Left lobe of liver (tissue), 2 donors: ENCODE results near the gene NOSTRIN. TPM values are rescaled to one million over a fixed set of nuclear protein-coding genes. Genes with fewer than 3 reads are reported as not detected.

Experiments used
- ATAC-seq: fragments of 200-7000 bp; cut with Tn5 transposase; one replicate; pipeline ENCODE4 v1.9.1; 2020; ENCODE audit warnings: mild to moderate bottlenecking, moderate library complexity
- DNase-seq: peaks from one replicate; pipeline ENCODE4 v3.0.0-alpha.2; 2020; ENCODE audit warnings: low spot score
- total RNA-seq: library from RNA; stranded (reverse); gene quantifications from one replicate; pipeline ENCODE4 v1.2.1, GENCODE V29; 2021
- donor health status: DM: no; HTN: no; CAD: no; lungs with moderate emphysema.
- donor health status: DM: no; HTN: yes; CAD: no.

NOSTRIN gene
- total RNA-seq, 1 donor from 2014 or later, result 3.5 TPM

GRCh38 chr2:168814939-168815907, 12.8 kb downstream of the NOSTRIN start:
- peak; percentile 87 for ATAC-seq
- DNase-seq, result no peak

DNA sequence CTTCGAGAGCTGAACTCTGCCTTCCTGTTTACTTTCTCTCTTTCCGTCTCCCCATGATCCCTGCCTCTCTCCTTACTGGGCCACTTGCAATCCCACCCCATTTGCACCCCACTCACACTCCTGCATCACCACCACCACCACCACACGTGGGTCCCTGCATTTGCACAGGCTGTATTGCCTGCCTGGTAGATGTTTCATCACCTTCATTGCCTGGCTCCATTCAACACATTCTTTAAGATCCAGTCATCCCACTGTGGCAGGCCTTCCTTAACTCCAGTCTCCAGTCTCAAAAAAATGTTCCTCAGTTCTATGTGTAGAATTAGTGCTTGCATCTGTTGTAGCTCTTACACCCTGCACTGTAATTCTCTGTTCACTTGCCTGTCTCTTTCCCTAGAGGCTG, 13.9 kb downstream of the NOSTRIN start:
- DNase-seq (no peak), ATAC-seq (no peak)

DNA sequence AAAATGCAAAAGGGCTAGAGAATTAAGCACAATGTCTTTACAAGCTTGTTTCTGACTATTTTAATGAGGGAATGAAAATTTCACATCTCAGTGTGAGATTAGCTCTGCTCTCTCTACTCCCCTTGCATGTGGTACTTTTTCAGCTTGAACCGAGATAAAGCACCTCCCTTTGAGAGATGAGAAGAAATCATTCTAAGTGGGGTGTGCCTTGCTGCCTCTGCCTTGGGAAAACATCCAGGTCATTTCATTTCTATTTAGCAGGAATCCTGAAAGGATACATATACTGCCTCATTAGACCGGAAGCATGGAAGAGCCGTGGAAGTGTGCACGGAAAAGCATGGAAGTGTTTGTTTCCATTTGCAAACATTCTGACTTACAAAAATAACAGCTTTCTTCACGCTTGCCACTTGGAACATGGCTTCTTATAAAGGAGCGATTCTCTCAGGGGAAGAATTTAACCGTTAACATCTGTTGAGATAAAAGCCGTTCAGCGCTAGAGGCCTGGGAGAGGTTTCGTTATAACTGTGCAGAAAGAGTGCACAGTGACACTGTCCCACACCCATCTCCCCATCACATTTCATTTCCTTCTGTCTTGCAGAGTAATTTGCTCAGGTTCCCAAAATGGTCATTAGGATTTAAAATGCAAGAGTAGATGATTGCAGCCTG, 16.7 kb downstream of the NOSTRIN start:
- DNase-seq, result no peak
- ATAC-seq, result no peak

- ATAC-seq (no peak), DNase-seq (no peak)
Measured at GRCh38 chr2:168819829-168820489, 17.5 kb downstream of the NOSTRIN start.

DNA sequence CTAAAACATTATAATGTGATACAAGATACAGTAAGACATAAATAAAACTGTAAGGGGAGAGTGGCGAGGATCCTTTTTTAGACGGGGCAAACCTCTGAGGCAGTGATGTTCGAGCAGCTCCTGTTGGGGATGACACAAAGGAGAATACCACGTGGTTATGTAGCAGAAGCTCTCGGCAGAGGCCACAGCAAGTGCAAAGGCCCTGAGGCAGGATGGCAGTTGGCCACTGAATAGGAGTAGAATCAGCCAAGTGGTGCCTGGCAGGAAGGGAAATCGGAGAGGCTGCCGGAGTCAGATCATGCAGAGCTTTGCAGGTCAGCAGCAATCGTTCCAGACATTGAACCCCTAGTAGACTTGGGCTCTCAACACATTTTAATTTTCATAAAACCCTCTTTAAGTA, 19.1 kb downstream of the NOSTRIN start:
- ATAC-seq (no peak), DNase-seq (no peak)

GRCh38 chr2:168821992-168822391, 19.6 kb downstream of the NOSTRIN start:
- DNase-seq (no peak), ATAC-seq (no peak)

GRCh38 chr2:168825126-168825525, 22.7 kb downstream of the NOSTRIN start:
- ATAC-seq (no peak), DNase-seq (no peak)

DNA sequence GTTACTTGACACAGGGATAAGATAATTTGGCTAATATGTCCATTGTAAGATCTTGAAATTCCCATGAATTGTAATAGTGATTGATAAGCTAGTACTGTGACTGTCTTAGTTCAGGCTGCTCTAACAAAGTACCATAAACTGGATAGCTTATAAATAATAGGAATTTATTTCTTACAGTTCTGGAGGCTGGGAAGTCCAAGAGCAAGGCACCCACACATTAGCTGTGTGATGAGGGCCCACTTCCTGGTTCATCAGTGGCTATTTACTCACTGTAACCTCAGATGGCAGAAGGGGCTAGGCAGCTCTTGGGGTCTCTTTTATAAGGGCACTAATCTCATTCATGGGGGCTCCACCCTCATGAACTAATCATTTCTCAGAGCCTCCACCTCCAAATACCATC, 28.5 kb downstream of the NOSTRIN start:
- DNase-seq (no peak), ATAC-seq (no peak)

DNA sequence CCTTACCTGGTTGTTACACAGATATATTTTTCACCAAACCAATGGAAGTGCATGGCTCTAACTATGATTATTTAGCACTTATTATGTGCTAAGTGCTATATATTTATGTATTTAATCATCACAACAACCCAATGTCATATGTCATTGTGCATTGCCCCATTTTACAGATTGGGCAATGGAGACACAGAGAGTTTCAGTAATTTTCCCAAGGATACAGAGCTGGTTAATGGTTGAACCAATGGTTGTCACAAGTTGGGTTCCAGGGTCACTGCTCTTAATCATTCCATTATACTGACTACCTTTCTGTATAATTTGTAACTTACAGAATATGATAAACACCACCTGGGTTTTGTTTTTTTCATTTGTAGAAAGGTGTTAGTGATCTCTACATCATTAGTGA, 29.2 kb downstream of the NOSTRIN start:
- DNase-seq, result no peak
- ATAC-seq, result no peak

- DNase-seq, result no peak
- ATAC-seq, result no peak
Measured at GRCh38 chr2:168835969-168836368, 33.5 kb downstream of the NOSTRIN start.

DNA sequence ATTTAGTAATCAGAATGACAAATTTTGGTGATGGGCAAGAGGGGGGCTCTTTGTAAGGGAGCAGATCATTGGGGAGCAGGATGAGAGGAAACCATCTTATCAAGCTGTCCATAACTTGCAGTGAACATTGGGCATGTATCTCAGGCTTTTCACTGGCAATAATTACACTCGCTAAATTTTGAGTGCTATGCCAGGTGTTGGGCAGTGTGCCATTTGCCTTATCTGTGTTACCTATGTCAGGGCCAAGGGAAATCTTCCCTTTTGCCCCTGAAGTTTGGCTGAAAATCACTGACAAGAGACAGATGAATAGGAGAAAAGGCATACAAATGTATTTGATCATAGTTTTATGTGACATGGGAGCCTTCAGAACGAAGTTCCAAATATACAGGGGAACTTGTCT, 39.0 kb downstream of the NOSTRIN start:
- ATAC-seq (peak; percentile 86), DNase-seq (peak; percentile 68)

DNA sequence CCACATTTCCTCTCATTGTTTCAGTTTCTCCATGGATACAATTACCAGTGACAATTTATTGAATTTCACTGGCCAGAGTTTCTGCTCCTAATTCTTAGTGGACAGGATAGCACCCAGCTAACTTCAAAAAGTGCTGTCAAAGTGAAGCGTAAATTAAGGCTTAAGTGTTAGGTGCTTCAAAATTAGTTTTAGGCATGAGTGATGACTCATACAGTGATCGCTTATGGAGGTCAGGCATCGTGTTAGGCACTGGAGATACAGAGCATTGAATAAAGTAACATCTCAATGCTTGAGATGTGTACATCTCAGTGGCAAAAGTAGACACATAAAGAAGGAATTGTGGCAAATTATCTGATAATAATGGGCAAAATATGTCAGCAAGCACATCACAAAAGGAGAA, 40.8 kb downstream of the NOSTRIN start:
- no peak for DNase-seq
- no peak for ATAC-seq

- no peak for DNase-seq
- no peak for ATAC-seq
Measured at GRCh38 chr2:168848225-168848624, 45.8 kb downstream of the NOSTRIN start.

- DNase-seq (peak; percentile 77), ATAC-seq (peak; percentile 98)
Measured at GRCh38 chr2:168849610-168850009, 47.2 kb downstream of the NOSTRIN start.

DNA sequence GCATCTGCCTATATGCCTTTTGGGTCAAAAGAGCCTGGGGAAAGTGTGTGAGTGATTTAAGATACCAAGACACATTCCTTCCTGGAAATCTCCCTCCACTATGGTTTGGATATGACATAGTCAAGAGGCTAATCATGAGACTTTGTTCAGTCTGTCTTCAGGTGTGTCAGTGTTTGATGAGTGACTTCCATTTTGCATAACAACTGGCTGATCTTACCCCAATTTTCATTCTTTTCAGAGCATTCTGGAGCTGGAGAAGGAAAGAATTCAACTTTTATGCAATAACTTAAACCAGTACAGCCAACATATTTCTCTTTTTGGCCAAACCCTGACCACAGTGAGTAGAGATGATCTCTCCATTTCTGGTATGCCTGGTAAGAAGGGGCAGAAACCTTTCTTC, 48.4 kb downstream of the NOSTRIN start:
- DNase-seq (no peak), ATAC-seq (no peak)

DNA sequence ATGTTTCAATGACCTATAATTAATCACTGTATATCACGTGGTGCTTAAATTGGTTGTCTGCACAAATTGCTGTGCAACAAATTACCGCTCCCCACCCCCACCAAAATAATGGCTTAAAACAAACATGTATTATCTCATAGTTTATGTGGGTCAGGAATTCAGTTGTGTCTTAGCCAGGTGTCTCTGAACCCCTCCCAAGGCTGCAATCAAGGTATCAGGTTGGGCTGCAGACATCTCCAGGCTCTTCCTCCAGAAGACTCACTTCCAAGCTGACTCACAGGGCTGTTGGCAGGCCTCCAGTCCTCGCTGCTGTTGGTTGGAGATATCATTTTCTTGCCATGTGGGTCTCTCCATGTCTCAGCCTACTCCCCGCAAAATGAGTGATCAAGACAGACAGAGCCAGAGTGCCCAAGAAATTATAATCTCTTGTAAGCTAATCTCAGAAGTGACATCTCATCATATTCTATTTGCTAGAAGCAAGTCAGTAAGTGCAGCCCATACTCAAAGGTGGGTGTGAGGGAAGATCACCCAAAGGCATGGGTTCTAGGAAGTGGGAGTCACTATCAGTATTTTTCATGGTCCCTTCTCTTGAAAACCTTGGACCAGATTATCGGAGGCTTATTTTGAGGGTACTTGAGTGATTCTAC, 49.4 kb downstream of the NOSTRIN start:
- DNase-seq (no peak), ATAC-seq (no peak)

DNA sequence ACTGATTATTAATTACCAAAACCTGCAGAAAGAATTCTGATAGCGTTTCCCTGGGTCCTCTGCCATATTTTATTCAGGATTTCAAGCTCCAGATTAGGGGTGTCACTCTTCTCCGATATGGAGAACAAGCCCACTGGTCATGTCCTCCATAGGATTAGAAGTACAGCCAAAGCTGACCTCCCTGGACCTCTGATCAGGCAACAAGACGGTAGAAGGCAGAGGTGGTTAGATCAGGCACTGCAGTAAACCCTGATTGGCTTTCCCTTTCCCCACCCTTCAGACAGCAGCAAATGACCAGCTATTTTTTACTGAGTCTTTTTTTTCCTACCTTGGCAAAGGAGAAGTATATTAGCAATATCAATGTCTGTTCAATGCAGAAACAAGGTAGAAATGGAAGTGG, 50.0 kb downstream of the NOSTRIN start:
- no peak for ATAC-seq
- DNase-seq, result no peak

- DNase-seq, result no peak
- ATAC-seq, result no peak
Measured at GRCh38 chr2:168853471-168853870, 51.0 kb downstream of the NOSTRIN start.

GRCh38 chr2:168854651-168855050, 52.2 kb downstream of the NOSTRIN start:
- DNase-seq, result no peak
- no peak for ATAC-seq

- no peak for ATAC-seq
- DNase-seq, result no peak
Measured at GRCh38 chr2:168855601-168856000, 53.2 kb downstream of the NOSTRIN start.

GRCh38 chr2:168858146-168858545, 55.7 kb downstream of the NOSTRIN start:
- ATAC-seq (no peak), DNase-seq (no peak)
